H1 (cell line): ENCODE results near the gene VSIG10. TPM values are rescaled to one million over a fixed set of nuclear protein-coding genes. Genes with fewer than 3 reads are reported as not detected.

Experiments
- CTCF ChIA-PET: fragments of 300-600 bp; sonication (Branson Sonifier 250); formaldehyde crosslinking; loops from one replicate; lab custom pipeline; 2021; ENCODE audit not compliant: partially characterized antibody; lab: Charles Lee
- POLR2A ChIA-PET: fragments of 300-600 bp; sonication (Branson Sonifier 250); formaldehyde crosslinking; loops from one replicate; lab custom pipeline; 2021; ENCODE audit warnings: inconsistent platforms; ENCODE audit not compliant: partially characterized antibody; lab: Charles Lee
- DNase-seq, 2 experiments: peaks; one replicate each; pipeline versions ENCODE4 v3.0.0 to v3.0.0-alpha.2; 2010 to 2022; ENCODE audit warnings: low spot score in 2 of 2, low read depth in 1 of 2, mixed read lengths in 1 of 2
- FAIRE-seq: peaks from 2 replicates; lab custom pipeline; 2011; peaks lifted over from hg19 to GRCh38; lab: Jason Lieb, UNC
- H2AFZ ChIP-seq: 2 replicates; pipeline ENCODE4 v1.8.1; 2012; ENCODE audit warnings: low read length, inconsistent platforms
- H2AK5ac ChIP-seq: 2 replicates; pipeline ENCODE4 v1.6.1; 2013; ENCODE audit warnings: low read depth, low read length
- H2BK120ac ChIP-seq: replicated peaks from 2 replicates; pipeline ENCODE3; 2013; ENCODE audit warnings: low read depth, low read length, inconsistent platforms
- H2BK12ac ChIP-seq: 2 replicates; pipeline ENCODE4 v1.6.1; 2013; ENCODE audit warnings: low read depth, low read length
- H2BK15ac ChIP-seq: 2 replicates; pipeline ENCODE4 v1.6.1; 2013; ENCODE audit warnings: low read length
- H2BK20ac ChIP-seq: 2 replicates; pipeline ENCODE4 v1.6.1; 2013; ENCODE audit warnings: low read length
- H2BK5ac ChIP-seq: 2 replicates; pipeline ENCODE4 v1.6.1; 2013; ENCODE audit warnings: low read depth, low read length
- H3K14ac ChIP-seq: 2 replicates; pipeline ENCODE4 v1.6.1; 2013; ENCODE audit warnings: inconsistent platforms; ENCODE audit not compliant: insufficient read length
- H3K18ac ChIP-seq: 2 replicates; pipeline ENCODE4 v1.6.1; 2013; ENCODE audit warnings: low read length; ENCODE audit errors: extremely low read depth
- H3K23ac ChIP-seq: 2 replicates; pipeline ENCODE4 v1.6.1; 2013; ENCODE audit warnings: inconsistent platforms; ENCODE audit not compliant: insufficient read length
- H3K23me2 ChIP-seq: 2 replicates; pipeline ENCODE4 v1.6.1; 2013; ENCODE audit warnings: low read depth, low read length
- H3K27ac ChIP-seq: 2 replicates; pipeline ENCODE4 v1.6.1; 2011; ENCODE audit warnings: low read depth, low read length, inconsistent platforms
- H3K27me3 ChIP-seq, 4 experiments: replicated peaks in 1 of 4; 1 replicate in 1 of 4; 2 replicates in 3 of 4; pipeline versions ENCODE4 v1.6.1 to v1.8.1; 2011 to 2013; ENCODE audit warnings: low read length in 3 of 4, mild to moderate bottlenecking in 3 of 4, inconsistent platforms in 2 of 4, mixed read lengths in 2 of 4, moderate library complexity in 1 of 4; ENCODE audit not compliant: control insufficient read depth in 3 of 4, insufficient read depth in 3 of 4; ENCODE audit errors: extremely low read depth in 1 of 4
- H3K36me3 ChIP-seq, 4 experiments: 2 replicates each; pipeline versions ENCODE4 v1.6.1 to v1.8.1; 2011 to 2013; ENCODE audit warnings: mild to moderate bottlenecking in 4 of 4, low read length in 3 of 4, moderate library complexity in 2 of 4, control low read depth in 1 of 4, inconsistent platforms in 1 of 4; ENCODE audit not compliant: insufficient read depth in 4 of 4, control insufficient read depth in 2 of 4
- H3K4ac ChIP-seq: replicated peaks from 2 replicates; pipeline ENCODE3; 2013; ENCODE audit warnings: low read length, low read depth, mixed read lengths, inconsistent platforms; ENCODE audit not compliant: insufficient read length
- H3K4me1 ChIP-seq, 4 experiments: replicated peaks in 1 of 4; 1 replicate in 1 of 4; 2 replicates in 3 of 4; pipeline versions ENCODE4 v1.6.1 to v1.8.1; 2011 to 2013; ENCODE audit warnings: low read length in 3 of 4, inconsistent platforms in 2 of 4, mixed read lengths in 1 of 4; ENCODE audit not compliant: insufficient read depth in 4 of 4, control insufficient read depth in 3 of 4
- H3K4me2 ChIP-seq, 2 experiments: 2 replicates each; pipeline versions ENCODE4 v1.6.1 to v1.8.1; 2011 to 2013; ENCODE audit warnings: low read depth in 2 of 2, low read length in 2 of 2, control low read depth in 1 of 2, inconsistent platforms in 1 of 2, mild to moderate bottlenecking in 1 of 2; ENCODE audit not compliant: insufficient read depth in 1 of 2
- H3K4me3 ChIP-seq, 4 experiments: fragments of 200-600, 300-600 bp in 1 of 4; sonication (generic), shearing (Covaris generic), sonication (Bioruptor Twin) in 1 of 4; 2 replicates each; pipeline versions ENCODE4 v1.5.1 to v1.8.1; 2011 to 2016; ENCODE audit warnings: low read length in 4 of 4, low read depth in 3 of 4, control low read depth in 2 of 4, inconsistent platforms in 2 of 4, mild to moderate bottlenecking in 2 of 4, mixed read lengths in 1 of 4, moderate library complexity in 1 of 4; ENCODE audit not compliant: insufficient read depth in 2 of 4; ENCODE audit errors: extremely low read depth in 1 of 4
- H3K56ac ChIP-seq: replicated peaks from 2 replicates; pipeline ENCODE3; 2013; ENCODE audit warnings: low read depth, mild to moderate bottlenecking, mixed read lengths, low read length, inconsistent platforms; ENCODE audit not compliant: insufficient read length
- H3K79me1 ChIP-seq: 2 replicates; pipeline ENCODE4 v1.6.1; 2013; ENCODE audit warnings: low read depth, low read length, control low read depth
- H3K79me2 ChIP-seq, 2 experiments: 2 replicates each; pipeline versions ENCODE4 v1.6.1 to v1.8.1; 2012 to 2013; ENCODE audit warnings: low read length in 2 of 2, mild to moderate bottlenecking in 2 of 2, inconsistent platforms in 1 of 2; ENCODE audit not compliant: insufficient read depth in 2 of 2, control insufficient read depth in 1 of 2
- H3K9ac ChIP-seq, 4 experiments: replicated peaks in 1 of 4; 1 replicate in 1 of 4; 2 replicates in 3 of 4; pipeline versions ENCODE4 v1.6.1 to v1.8.1; 2011 to 2013; ENCODE audit warnings: low read depth in 3 of 4, low read length in 3 of 4, control low read depth in 2 of 4, mild to moderate bottlenecking in 2 of 4, moderate library complexity in 2 of 4, inconsistent platforms in 1 of 4; ENCODE audit errors: extremely low read depth in 1 of 4
- H3K9me3 ChIP-seq, 2 experiments: 2 replicates each; pipeline versions ENCODE4 v1.6.1 to v1.8.1; 2012 to 2013; ENCODE audit warnings: mild to moderate bottlenecking in 2 of 2, moderate library complexity in 2 of 2, control low read depth in 1 of 2, inconsistent platforms in 1 of 2, low read depth in 1 of 2, low read length in 1 of 2, mixed read lengths in 1 of 2; ENCODE audit not compliant: insufficient read depth in 2 of 2
- H4K20me1 ChIP-seq, 2 experiments: replicated peaks in 1 of 2; 2 replicates each; pipeline versions ENCODE3 to v1.8.1; 2011 to 2013; ENCODE audit warnings: inconsistent platforms in 2 of 2, low read length in 2 of 2, mild to moderate bottlenecking in 1 of 2; ENCODE audit not compliant: insufficient read depth in 2 of 2, control insufficient read depth in 1 of 2
- H4K5ac ChIP-seq: 2 replicates; pipeline ENCODE4 v1.6.1; 2013; ENCODE audit warnings: low read length, low read depth, mixed read lengths, inconsistent platforms; ENCODE audit not compliant: insufficient read length
- H4K8ac ChIP-seq: 2 replicates; pipeline ENCODE4 v1.8.0; 2013; ENCODE audit warnings: mild to moderate bottlenecking, moderate library complexity, low read length, inconsistent platforms; ENCODE audit not compliant: insufficient read depth; ENCODE audit errors: extremely low read depth
- H4K91ac ChIP-seq: replicated peaks from 2 replicates; pipeline ENCODE3; 2013; ENCODE audit warnings: low read length, mixed read lengths, inconsistent platforms; ENCODE audit not compliant: insufficient read length
- GTF2F1 ChIP-seq: IDR thresholded peaks from 2 replicates; pipeline ENCODE4 v1.6.1; 2012; ENCODE audit warnings: low read depth, low read length, improper control_type of control experiment, borderline replicate concordance
- KDM4A ChIP-seq: IDR thresholded peaks from one replicate; pipeline ENCODE4 v1.7.1; 2012; ENCODE audit warnings: low read depth, mild to moderate bottlenecking, moderate library complexity, low read length, inconsistent platforms; ENCODE audit not compliant: severe bottlenecking
- POLR2AphosphoS5 ChIP-seq: IDR thresholded peaks from 2 replicates; pipeline ENCODE4 v1.6.1; 2011; ENCODE audit warnings: low read depth, low read length
- POU5F1 ChIP-seq: IDR thresholded peaks from 2 replicates; pipeline ENCODE4 v1.6.1; 2011; ENCODE audit warnings: low read depth, mild to moderate bottlenecking, low read length, moderate library complexity
- SIN3A ChIP-seq, 2 experiments: IDR thresholded peaks in 1 of 2; conservative IDR thresholded peaks in 1 of 2; 2 replicates each; pipeline ENCODE4 v1.6.1; 2011 to 2012; ENCODE audit warnings: low read length in 2 of 2, improper control_type of control experiment in 1 of 2, low read depth in 1 of 2, mild to moderate bottlenecking in 1 of 2
- SRF ChIP-seq: IDR thresholded peaks from 2 replicates; pipeline ENCODE4 v1.6.1; 2011; ENCODE audit warnings: mild to moderate bottlenecking, low read depth, low read length, moderate library complexity
- TAF1 ChIP-seq: IDR thresholded peaks from 2 replicates; pipeline ENCODE4 v1.6.1; 2011; ENCODE audit warnings: mild to moderate bottlenecking, low read depth, low read length
- WGBS, 2 experiments: shearing (Covaris generic) in 1 of 2; methylation state at CpG; one replicate each; pipeline versions ENCODE4 v1.1.6 to v1.1.7; 2013 to 2015; ENCODE audit warnings: low lambda C conversion rate in 2 of 2, mixed read lengths in 2 of 2, inconsistent platforms in 1 of 2, low coverage in 1 of 2, missing lambda C conversion rate in 1 of 2; ENCODE audit not compliant: insufficient replicate concordance in 2 of 2, insufficient coverage in 1 of 2, insufficient read length in 1 of 2; ENCODE audit errors: extremely low coverage in 1 of 2, missing lambda C conversion rate in 1 of 2; 5-methylcytosine and 5-hydroxymethylcytosine counted together
- polyA plus RNA-seq, 7 experiments: library from polyadenylated mRNA; depleted of rRNA in 3 of 7; stranded (reverse) in 5 of 7; unstranded in 2 of 7; fragments of >200 nt in 5 of 7; fragments of 200-250 nt in 2 of 7; gene quantifications; 1 replicate in 5 of 7; 2 replicates in 1 of 7; 4 replicates in 1 of 7; pipeline versions ENCODE4 v1.2.1 to v1.2.3, GENCODE V29; 2011 to 2013; ENCODE audit warnings: missing spikeins in 2 of 7, mixed read lengths in 2 of 7
- total RNA-seq: library from RNA; stranded (reverse); fragmentation: NEBNext Ultra II Directional; extraction: Animal tissue kit (Norgen Biotek cat#: 25700); gene quantifications from 2 replicates; pipeline ENCODE4 v1.2.1, GENCODE V29; 2021
- TF ChIP-seq, protein P1 (sequence below): IDR thresholded peaks from 2 replicates; pipeline ENCODE4 v1.6.1; 2011; ENCODE audit warnings: low read depth, mild to moderate bottlenecking, low read length; ENCODE audit not compliant: insufficient read depth

The VSIG10 gene
- total and polyA plus RNA-seq, 2 of the 8 experiments (the other 6 are each of a cell fraction or from before 2014, with no cell fraction given), result 34.4 to 93.6 TPM

DNA sequence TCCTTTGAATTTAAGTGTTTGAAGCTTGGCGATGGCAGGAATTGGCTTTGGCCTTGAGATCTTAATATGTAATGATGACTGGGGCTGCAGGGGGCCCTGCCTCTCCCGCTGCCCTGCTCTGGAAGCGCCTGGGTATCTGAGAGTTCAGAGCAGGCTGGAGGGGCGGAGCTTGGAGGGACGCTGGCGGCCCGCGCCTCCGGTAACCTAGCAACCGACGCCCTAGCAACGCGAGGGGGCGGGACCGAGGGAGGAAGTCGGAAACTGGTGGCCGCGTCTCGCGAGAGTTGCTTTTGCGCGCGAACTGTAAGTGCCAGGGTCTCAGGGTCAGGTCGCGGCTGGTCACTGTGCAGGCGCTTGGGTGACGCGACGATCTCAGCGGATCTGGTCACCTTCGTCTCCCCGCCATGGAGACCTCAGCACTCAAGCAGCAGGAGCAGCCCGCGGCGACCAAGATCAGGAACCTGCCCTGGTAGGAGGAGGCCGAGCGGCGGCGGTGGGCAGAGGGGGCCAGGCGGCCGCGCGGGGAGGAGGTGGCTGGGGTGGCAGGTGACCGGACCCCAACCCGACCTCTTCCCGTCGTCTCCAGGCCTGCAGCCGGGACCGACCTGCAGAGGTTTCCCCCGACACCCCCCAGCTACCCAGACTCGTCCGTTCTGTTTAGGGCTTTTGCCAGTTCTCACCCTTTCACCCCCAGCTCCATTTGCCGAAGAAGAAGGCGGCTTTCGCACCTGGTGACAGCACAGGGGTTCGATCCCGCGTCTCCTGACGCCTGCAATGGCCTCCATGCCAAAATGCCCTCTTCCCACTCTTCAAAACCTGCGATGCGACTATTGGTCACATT, 87.2 kb downstream of the VSIG10 start, which contains the start of gene RFC5:
RFC5 (plus strand) TSS at position 280 of the 841 bp plus-strand sequence; CDS start at position 405, 125 bp downstream.
- Histone ChIP-seq H2BK20ac (no peak within 1 kb of the TSS), H2BK15ac (no peak within 1 kb of the TSS), H3K18ac (0 out of 2 replicates have a peak within 1 kb of the TSS, but pooled peaks have one; percentile 68), H4K8ac (peak within 1 kb of the TSS; percentile 95), H4K5ac (peak within 1 kb of the TSS; percentile 82), H4K20me1 (no peaks in the 10 kb centered on the region), H2BK12ac (no peak within 1 kb of the TSS), H3K27ac (peak within 1 kb of the TSS; percentile 78; the same call in 1 of the 2 replicates), H3K79me1 (no peaks in the 10 kb centered on the region), H3K23ac (no peak within 1 kb of the TSS), H3K9ac (peak within 1 kb of the TSS; percentile 84 to 95 (median 92)), H3K23me2 (peaks cover 3% of the 10 kb centered on the region), H3K9me3 (no peaks in the 10 kb centered on the region), H2BK120ac (no peak within 1 kb of the TSS), H3K56ac (peak within 1 kb of the TSS; percentile 52), H2AFZ (peak within 1 kb of the TSS; percentile 47), H4K91ac (no peak within 1 kb of the TSS), H3K79me2 (peaks cover 8 to 16% of the 10 kb centered on the region in 2 experiments; a peak in 3 of 4 replicates), H3K36me3 (peaks cover 8 to 30% (median 23%) of the 10 kb centered on the region in 4 experiments), H3K4me1 (no peaks in the 10 kb centered on the region; a peak in 1 of 7 replicates), H3K4me3 (peak within 1 kb of the TSS; percentile 70 to 97 (median 90)), H3K4ac (no peak within 1 kb of the TSS), H2AK5ac (no peak within 1 kb of the TSS), H2BK5ac (peak within 1 kb of the TSS; percentile 92), H3K14ac (no peak within 1 kb of the TSS), H3K27me3 (no peaks in the 10 kb centered on the region), H3K4me2 (peak within 1 kb of the TSS; percentile 75 to 84)
- CTCF ChIA-PET, result interaction anchor here (0.6 to 2.9 kb wide), 12 partner anchors 14 to 396 kb away, joined by 3 to 16 read pairs (median 3); no protein-coding TSS in a partner anchor
- FAIRE-seq, result no peak
- WGBS, 2 experiments, result 3% methylated on average over 61 of the region's 61 CpGs; no CpG with 5 or more reads in 1 of the 2 experiments
- POLR2A ChIA-PET, result interaction anchor here (0.7 to 9.0 kb wide), 11 partner anchors 10 to 360 kb away, joined by 3 to 113 read pairs (median 3); partner anchors contain the start of genes SUDS3 and WSB2
- peak; percentile 94 to 99 for DNase-seq
- TF ChIP-seq SIN3A (conservative IDR thresholded peaks at IDR 0.05 in 1 of 2, IDR thresholded peaks at IDR 0.05 in 1 of 2; ENCODE audit: low read depth in 1 of 2, low read length in 2 of 2) (peak; percentile 81 to 97; a peak in 3 of 4 replicates), TAF1 (peak; percentile 95), SRF (no peak), KDM4A (peak; percentile 87), POLR2AphosphoS5 (peak; percentile 90), POU5F1 (no peak), GTF2F1 (peak; percentile 70; the same call in 1 of the 2 replicates)
- TF ChIP-seq, protein P1, sequence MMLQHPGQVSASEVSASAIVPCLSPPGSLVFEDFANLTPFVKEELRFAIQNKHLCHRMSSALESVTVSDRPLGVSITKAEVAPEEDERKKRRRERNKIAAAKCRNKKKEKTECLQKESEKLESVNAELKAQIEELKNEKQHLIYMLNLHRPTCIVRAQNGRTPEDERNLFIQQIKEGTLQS, result no peak
